Measurements from ENCODE around the gene AGK.
"Not testable (repeated sequence)": the region's sequence is repeated elsewhere in the genome, so short reads cannot be mapped to it uniquely, and the experiment has no call there.

The AGK gene

DNA sequence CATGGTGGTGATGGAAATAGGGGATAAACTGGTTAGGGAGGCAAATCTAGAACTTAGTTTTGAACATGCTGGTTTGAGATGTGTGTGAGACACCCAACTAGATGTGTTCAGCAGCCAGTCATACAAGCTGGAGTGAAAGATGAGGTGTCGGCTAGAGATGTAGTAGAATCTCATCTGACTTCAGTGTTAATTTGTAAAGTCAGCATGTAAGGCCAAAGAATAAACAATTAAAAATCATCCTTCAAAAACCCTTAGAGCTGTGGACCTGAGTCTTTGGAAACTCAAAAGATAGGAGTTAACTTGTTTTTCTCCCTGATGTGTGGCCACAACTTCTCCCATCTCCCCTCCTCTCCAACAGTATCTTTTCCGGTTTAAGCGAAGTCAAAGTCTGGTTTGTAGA, 22.8 kb upstream of the AGK start:
- no peak overlapping the region for H3K9ac ChIP-seq (ENCODE audit: low read depth, low read length)
- H3K9me3 ChIP-seq (ENCODE audit: control insufficient read depth, insufficient read depth, low read length), result no peaks in the 10 kb centered on the region
- no peaks in the 10 kb centered on the region for H3K27me3 ChIP-seq (ENCODE audit: control insufficient read depth, insufficient read depth, low read length)

DNA sequence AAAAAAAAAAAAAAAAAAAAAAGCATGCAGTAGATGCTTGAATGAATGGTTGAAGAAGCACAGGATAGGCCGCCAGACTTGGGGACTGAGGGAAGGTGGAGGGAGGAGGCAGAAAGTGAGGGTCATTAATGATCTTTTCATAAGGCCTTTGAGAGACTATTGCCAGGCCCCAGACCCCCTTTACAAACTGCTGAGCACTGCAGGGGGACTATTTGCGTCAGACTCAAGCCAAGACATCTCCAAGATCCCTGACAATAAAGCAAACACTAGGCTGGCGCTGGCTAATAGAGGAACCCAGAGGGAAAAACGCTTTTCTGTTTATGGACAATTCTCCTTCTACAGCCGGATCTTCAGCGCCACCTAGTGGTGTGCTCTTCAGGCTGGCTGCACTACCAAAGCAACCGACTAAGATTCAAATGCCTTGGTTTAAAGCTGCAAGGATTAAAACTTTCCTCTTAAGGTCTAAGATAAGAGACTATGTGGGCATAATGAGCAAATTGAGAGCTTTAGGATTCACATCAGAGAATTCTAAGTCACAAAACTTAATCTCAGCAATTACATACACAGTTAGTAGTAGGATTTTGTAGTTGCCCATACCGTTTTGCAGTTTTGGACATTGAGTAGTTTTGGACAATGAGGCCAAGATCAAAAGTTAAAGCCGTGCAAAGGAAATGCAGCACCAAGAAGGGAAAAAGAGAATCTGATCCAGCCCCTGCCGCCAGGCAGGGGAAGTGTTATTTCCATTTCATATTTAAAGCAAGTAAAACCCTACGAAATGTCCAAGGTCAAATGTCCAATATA, 17.9 kb upstream of the AGK start:
- H3K4me1 ChIP-seq (ENCODE audit: control insufficient read depth, insufficient read depth, low read length), result no peaks in the 10 kb centered on the region
- no peaks in the 10 kb centered on the region for H3K36me3 ChIP-seq (ENCODE audit: control insufficient read depth, insufficient read depth, low read length)
- no peak overlapping the region for H3K9ac ChIP-seq (ENCODE audit: low read depth, low read length)
- no peaks in the 10 kb centered on the region for H3K27me3 ChIP-seq (ENCODE audit: control insufficient read depth, insufficient read depth, low read length)
- H3K9me3 ChIP-seq (ENCODE audit: control insufficient read depth, insufficient read depth, low read length), result no peaks in the 10 kb centered on the region
- no peak overlapping the region for H3K4me3 ChIP-seq (ENCODE audit: low read depth, low read length)

More for the DNA sequence above, 22.8 kb upstream of the AGK start:
- Histone ChIP-seq H3K4me1 (ENCODE audit: control insufficient read depth, insufficient read depth, low read length) (peaks cover 2% of the 10 kb centered on the region), H3K4me3 (ENCODE audit: low read depth, low read length) (no peak overlapping the region), H3K36me3 (ENCODE audit: control insufficient read depth, insufficient read depth, low read length) (no peaks in the 10 kb centered on the region)

DNA sequence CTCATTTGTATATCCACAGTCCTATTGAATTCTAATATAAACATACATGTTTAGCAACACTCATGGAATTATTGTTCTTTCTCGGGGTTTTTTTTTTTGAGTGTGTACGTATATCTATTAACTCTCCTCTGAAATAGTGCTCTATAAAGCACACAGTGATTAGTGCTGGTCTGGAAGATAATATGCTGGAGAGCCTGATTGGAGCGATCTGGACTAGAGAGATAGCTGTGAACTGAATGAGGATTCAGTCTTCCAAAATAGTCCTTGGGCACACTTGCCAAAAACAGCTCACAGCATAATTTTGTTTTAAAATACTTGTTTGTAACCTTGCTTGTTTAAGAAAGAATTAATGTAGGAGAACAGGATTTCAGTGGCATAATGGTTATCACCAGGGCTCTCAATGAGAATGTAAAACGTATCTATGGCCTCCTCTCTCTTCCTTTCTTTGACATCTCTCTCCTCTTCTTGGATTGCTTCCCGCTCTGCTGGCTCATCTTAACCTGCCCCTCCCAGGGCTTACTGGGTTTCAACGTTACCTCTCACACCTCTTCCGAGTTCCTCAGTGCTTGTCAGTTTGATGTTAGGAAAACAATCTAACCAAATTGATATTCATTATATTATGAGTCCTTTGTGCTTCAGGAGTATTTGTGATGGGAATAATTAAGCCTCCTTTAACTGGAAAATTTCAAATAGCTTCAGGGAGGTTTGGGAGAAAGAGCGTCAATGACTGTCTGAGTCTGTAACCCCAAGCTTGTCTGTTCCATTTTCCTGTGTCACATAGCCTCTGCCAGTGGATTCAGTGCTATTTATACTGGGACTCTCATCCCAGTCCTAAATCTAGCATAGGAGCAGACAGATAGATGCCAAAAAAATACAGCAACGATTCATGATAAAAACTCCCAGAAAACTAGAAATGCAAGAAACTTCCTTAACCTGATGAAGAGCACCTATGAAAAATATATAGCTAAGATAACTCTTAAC, 16.2 kb upstream of the AGK start:
- H3K4me3 ChIP-seq (ENCODE audit: low read depth, low read length), result no peak overlapping the region
- H3K4me1 ChIP-seq (ENCODE audit: control insufficient read depth, insufficient read depth, low read length), result no peaks in the 10 kb centered on the region
- no peaks in the 10 kb centered on the region for H3K36me3 ChIP-seq (ENCODE audit: control insufficient read depth, insufficient read depth, low read length)
- H3K9me3 ChIP-seq (ENCODE audit: control insufficient read depth, insufficient read depth, low read length), result no peaks in the 10 kb centered on the region
- H3K9ac ChIP-seq (ENCODE audit: low read depth, low read length), result no peak overlapping the region
- no peaks in the 10 kb centered on the region for H3K27me3 ChIP-seq (ENCODE audit: control insufficient read depth, insufficient read depth, low read length)

DNA sequence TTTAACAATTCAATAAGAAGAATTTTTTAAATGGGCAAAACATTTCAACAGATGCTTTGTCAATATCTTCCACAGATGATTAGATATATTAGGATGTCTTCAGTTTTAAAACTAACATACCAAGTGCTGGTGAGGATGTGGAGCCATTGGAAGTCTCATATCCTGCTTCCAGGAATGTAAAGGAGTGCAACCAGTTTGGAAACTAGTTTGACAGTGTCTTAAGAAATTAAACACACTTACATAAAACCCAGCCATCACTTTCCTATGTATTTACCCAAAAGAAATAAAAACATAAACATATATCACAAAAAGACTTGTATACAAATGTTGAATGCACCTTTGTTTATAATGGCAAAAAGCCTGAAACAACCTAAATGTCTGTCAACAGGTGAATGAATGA, 13.3 kb upstream of the AGK start:
- Histone ChIP-seq H3K4me3 (ENCODE audit: low read depth, low read length) (no peak overlapping the region), H3K9ac (ENCODE audit: low read depth, low read length) (no peak overlapping the region), H3K27me3 (ENCODE audit: control insufficient read depth, insufficient read depth, low read length) (no peaks in the 10 kb centered on the region)

DNA sequence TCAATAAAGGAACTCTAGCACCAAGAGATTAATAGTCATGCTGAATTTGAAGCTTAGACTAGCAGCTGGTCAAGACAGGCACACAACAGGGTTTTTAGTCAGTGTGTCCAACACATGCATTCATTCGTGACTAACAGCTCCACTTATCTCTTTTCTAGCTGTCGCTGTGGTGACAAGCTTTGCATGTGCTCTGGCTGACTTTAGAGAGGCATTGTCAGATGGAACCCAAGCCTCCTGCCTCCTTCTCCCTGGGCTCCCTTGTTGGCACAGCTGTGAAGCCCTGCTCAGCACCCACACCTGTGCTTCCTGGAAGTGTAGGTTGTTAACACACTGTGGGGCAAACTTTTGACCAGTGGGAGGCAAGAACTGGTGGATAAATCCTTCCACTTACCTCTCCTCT, 9.8 kb upstream of the AGK start:
- Histone ChIP-seq H3K4me3 (ENCODE audit: low read depth, low read length) (no peak overlapping the region), H3K36me3 (ENCODE audit: control insufficient read depth, insufficient read depth, low read length) (no peaks in the 10 kb centered on the region), H3K4me1 (ENCODE audit: control insufficient read depth, insufficient read depth, low read length) (peaks cover 5% of the 10 kb centered on the region)

More for the DNA sequence above, 13.3 kb upstream of the AGK start:
- Histone ChIP-seq H3K4me1 (ENCODE audit: control insufficient read depth, insufficient read depth, low read length) (no peaks in the 10 kb centered on the region), H3K9me3 (ENCODE audit: control insufficient read depth, insufficient read depth, low read length) (no peaks in the 10 kb centered on the region), H3K36me3 (ENCODE audit: control insufficient read depth, insufficient read depth, low read length) (no peaks in the 10 kb centered on the region)

DNA sequence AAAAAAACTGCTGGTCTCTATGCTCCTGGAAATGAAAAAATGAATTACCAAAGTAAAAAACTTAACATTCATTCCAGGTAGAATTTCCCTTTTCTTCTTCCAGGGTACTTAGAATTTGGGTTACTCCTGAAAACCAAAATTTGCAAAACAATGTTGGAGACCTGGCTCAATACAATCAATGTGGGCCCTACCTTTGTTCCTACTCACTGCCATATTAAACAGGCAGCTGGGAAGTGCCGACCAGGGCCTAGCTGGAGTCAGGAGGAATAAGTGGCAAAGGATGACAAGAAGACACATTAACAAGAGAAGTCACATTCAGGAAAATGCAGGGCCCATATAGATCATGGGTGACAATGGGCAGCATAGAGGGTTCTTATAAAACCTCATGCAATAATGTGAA, 6.4 kb upstream of the AGK start:
- Histone ChIP-seq H3K36me3 (ENCODE audit: control insufficient read depth, insufficient read depth, low read length) (no peaks in the 10 kb centered on the region), H3K9ac (ENCODE audit: low read depth, low read length) (no peak overlapping the region), H3K27me3 (ENCODE audit: control insufficient read depth, insufficient read depth, low read length) (no peaks in the 10 kb centered on the region), H3K4me3 (ENCODE audit: low read depth, low read length) (no peak overlapping the region), H3K4me1 (ENCODE audit: control insufficient read depth, insufficient read depth, low read length) (peaks cover 5% of the 10 kb centered on the region), H3K9me3 (ENCODE audit: control insufficient read depth, insufficient read depth, low read length) (no peaks in the 10 kb centered on the region)

More for the DNA sequence above, 9.8 kb upstream of the AGK start:
- Histone ChIP-seq H3K9me3 (ENCODE audit: control insufficient read depth, insufficient read depth, low read length) (no peaks in the 10 kb centered on the region), H3K9ac (ENCODE audit: low read depth, low read length) (no peak overlapping the region), H3K27me3 (ENCODE audit: control insufficient read depth, insufficient read depth, low read length) (no peaks in the 10 kb centered on the region)

DNA sequence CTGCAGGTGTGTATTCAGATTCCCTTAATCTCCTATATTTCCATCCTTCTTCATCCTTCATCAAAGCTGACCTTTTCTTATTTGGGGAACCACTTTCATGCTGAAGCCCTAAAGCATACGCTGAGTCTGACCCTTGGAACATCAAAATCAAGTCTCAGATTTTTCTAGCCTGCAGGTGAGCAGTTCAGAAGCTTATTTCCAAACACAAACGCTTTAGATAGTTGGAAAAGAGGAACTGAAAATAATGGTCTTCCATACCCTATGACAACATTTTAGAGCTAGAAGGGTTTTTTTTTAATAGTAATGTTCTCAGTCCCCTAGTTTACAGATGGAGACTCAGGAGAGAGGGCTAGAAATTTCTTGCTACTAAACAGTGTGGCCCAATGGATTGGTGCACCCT, 1.6 kb upstream of the AGK start:
- H3K9ac ChIP-seq (ENCODE audit: low read depth, low read length), result no peak overlapping the region
- H3K27me3 ChIP-seq (ENCODE audit: control insufficient read depth, insufficient read depth, low read length), result no peaks in the 10 kb centered on the region
- no peaks in the 10 kb centered on the region for H3K36me3 ChIP-seq (ENCODE audit: control insufficient read depth, insufficient read depth, low read length)
- H3K4me1 ChIP-seq (ENCODE audit: control insufficient read depth, insufficient read depth, low read length), result peaks cover 5% of the 10 kb centered on the region
- no peak overlapping the region for H3K4me3 ChIP-seq (ENCODE audit: low read depth, low read length)
- H3K9me3 ChIP-seq (ENCODE audit: control insufficient read depth, insufficient read depth, low read length), result no peaks in the 10 kb centered on the region

DNA sequence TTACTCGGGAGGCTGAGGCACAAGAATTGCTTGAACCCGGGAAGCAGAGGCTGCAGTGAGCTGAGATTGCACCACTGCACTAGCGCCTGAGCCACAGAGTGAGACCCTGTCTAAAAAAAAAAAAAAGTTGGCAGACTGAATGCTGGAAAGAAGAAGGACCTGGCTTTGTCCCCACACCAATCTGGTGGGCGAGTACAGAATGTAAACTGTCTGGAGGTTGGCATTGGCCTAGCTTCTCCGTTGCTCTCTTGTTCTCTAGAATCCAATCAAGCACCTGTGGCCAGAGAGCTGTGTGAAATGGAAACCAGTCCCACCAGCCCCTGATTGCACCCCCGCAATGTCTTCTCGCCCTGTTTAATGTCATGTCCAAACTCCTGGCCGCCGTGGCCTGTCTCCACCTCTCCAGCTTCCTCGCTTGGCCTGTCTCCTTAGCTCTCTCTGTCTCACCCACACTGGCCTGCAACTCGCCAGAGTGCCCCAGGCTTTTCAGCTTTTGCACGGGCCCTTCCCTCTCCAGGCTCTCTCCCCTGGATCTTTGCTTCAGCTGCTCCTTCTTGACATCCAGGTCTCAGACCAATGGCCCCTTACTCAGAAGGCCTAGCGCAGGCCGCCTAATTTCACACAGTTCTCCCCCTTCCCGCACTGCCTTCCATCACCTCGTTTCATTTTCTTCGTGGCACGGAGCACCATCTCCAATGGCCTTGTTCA, 670 bp upstream of the AGK start:
- no peaks in the 10 kb centered on the region for H3K9me3 ChIP-seq (ENCODE audit: control insufficient read depth, insufficient read depth, low read length)
- H3K4me3 ChIP-seq (ENCODE audit: low read depth, low read length), result peak overlapping the region; percentile 61
- peak overlapping the region; percentile 80 for H3K9ac ChIP-seq (ENCODE audit: low read depth, low read length)
- H3K4me1 ChIP-seq (ENCODE audit: control insufficient read depth, insufficient read depth, low read length), result no peaks in the 10 kb centered on the region
- H3K27me3 ChIP-seq (ENCODE audit: control insufficient read depth, insufficient read depth, low read length), result no peaks in the 10 kb centered on the region
- H3K36me3 ChIP-seq (ENCODE audit: control insufficient read depth, insufficient read depth, low read length), result no peaks in the 10 kb centered on the region

DNA sequence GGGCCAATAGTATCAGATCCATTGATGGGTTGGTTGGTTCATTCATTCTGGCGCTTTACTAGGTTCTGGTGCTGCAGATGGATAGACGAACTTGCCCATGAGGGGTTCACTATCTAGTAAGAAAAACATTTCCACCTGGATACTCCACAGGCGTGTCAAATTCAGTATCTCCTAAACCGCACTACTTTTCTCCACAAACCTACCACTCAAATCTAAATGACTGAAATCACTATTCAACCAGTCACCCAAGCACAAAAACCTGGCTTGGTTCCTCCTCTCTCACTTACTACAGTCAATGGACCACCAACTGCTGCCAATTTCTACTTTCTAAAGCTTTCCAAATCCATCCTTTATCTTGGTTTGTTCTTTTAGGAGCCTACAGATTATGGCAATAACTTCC, 572 bp downstream of the AGK start:
- Histone ChIP-seq H3K4me3 (ENCODE audit: low read depth, low read length) (peak overlapping the region; percentile 61), H3K4me1 (ENCODE audit: control insufficient read depth, insufficient read depth, low read length) (no peaks in the 10 kb centered on the region), H3K9ac (ENCODE audit: low read depth, low read length) (peak overlapping the region; percentile 5), H3K36me3 (ENCODE audit: control insufficient read depth, insufficient read depth, low read length) (no peaks in the 10 kb centered on the region), H3K9me3 (ENCODE audit: control insufficient read depth, insufficient read depth, low read length) (no peaks in the 10 kb centered on the region), H3K27me3 (ENCODE audit: control insufficient read depth, insufficient read depth, low read length) (no peaks in the 10 kb centered on the region)

DNA sequence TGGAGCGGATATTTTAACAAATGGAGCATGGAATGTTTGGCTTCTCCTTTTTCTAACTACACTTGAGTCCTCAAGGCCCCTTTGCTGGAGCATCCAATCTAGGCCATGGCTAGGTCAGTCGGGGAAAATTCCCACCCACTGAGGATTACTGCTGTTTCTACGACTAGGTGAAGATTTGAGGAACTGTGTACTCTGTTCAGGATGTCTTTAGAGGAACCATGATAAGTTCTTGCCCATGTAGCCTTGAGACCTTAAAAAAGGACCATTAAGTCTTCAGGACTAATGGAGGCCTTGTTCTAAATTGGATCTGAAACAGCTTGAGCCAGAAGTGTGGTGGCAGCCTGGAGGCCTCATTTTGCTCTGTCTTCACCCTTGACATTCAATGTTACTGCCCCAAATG, 6.2 kb downstream of the AGK start:
- Histone ChIP-seq H3K9ac (ENCODE audit: low read depth, low read length) (no peak overlapping the region), H3K27me3 (ENCODE audit: control insufficient read depth, insufficient read depth, low read length) (no peaks in the 10 kb centered on the region), H3K4me1 (ENCODE audit: control insufficient read depth, insufficient read depth, low read length) (no peaks in the 10 kb centered on the region), H3K36me3 (ENCODE audit: control insufficient read depth, insufficient read depth, low read length) (no peaks in the 10 kb centered on the region), H3K4me3 (ENCODE audit: low read depth, low read length) (no peak overlapping the region), H3K9me3 (ENCODE audit: control insufficient read depth, insufficient read depth, low read length) (no peaks in the 10 kb centered on the region)

DNA sequence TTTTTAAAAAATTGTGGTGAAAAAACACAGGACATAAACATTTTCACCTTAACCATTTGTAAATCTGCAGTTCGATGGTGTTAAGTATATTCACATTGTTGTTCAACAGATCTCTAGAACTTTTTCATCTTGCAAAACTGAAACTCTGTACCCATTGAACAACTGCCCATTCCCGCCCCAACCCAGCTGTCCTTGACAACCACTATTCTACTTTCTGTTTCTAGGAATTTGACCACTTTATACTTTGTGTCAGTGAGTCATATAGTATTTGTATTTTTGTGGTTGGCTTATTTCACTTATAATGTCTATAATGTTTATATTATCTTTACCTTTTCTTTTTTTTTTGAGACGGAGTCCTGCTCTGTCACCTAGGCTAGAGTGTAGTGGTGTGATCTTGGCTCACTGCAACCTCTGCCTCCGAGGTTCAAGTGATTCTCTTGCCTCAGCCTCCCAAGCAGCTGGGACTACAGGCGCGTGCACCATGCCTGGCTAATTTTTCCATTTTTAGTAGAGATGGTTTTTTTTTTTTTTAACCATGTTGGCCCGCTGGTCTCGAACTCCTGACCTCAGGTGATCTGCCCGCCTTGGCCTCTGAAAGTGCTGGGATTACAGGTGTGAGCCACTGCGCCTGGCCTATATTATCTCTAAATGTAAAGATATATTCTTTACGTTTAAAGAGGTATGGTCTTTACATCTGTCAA, 6.8 kb downstream of the AGK start:
- not testable (repeated sequence) for H3K9me3 ChIP-seq (ENCODE audit: control insufficient read depth, insufficient read depth, low read length); H3K36me3 ChIP-seq (ENCODE audit: control insufficient read depth, insufficient read depth, low read length); H3K9ac ChIP-seq (ENCODE audit: low read depth, low read length); H3K4me3 ChIP-seq (ENCODE audit: low read depth, low read length); H3K27me3 ChIP-seq (ENCODE audit: control insufficient read depth, insufficient read depth, low read length); H3K4me1 ChIP-seq (ENCODE audit: control insufficient read depth, insufficient read depth, low read length)
